IMR-90 (cell line): ENCODE data around the gene ACE2. TPM values are rescaled to one million over a fixed set of nuclear protein-coding genes. Genes with fewer than 3 reads are reported as not detected.

ENCODE experiments used
- ATAC-seq: fragments of 200-7000 bp; cut with Tn5 transposase; 2 replicates; pipeline ENCODE4 v1.9.1; 2020; ENCODE audit warnings: low read depth, mild to moderate bottlenecking, moderate library complexity
- BruUV-seq: library from RNA; stranded (reverse); fragments of 400-500 nt; replicated peaks from 2 replicates; lab custom pipeline; 2021; lab: Mats Ljungman, UMichigan
- CTCF ChIA-PET: fragments of 300-600 bp; formaldehyde crosslinking; extraction: SDS; loops from one replicate; lab custom pipeline; 2021; ENCODE audit warnings: antibody characterized with exemption; lab: Yijun Ruan, JAX
- POLR2A ChIA-PET: fragments of 300-600 bp; sonication (Branson Sonifier 250); formaldehyde crosslinking; loops from one replicate; lab custom pipeline; 2022; ENCODE audit warnings: antibody characterized with exemption; ENCODE audit not compliant: unreplicated experiment; lab: Charles Lee
- DNase-seq: peaks from one replicate; pipeline ENCODE4 v3.0.0; 2013
- H2AFZ ChIP-seq: replicated peaks from 2 replicates; pipeline ENCODE3; 2013; ENCODE audit warnings: low read length, mild to moderate bottlenecking; ENCODE audit not compliant: poor library complexity
- H2AK5ac ChIP-seq: 2 replicates; pipeline ENCODE4 v1.6.1; 2013; ENCODE audit warnings: low read depth, low read length, inconsistent platforms
- H2AK9ac ChIP-seq: replicated peaks from 2 replicates; pipeline ENCODE3; 2013; ENCODE audit warnings: mild to moderate bottlenecking, low read depth, low read length, moderate library complexity; ENCODE audit not compliant: poor library complexity
- H2BK120ac ChIP-seq: 2 replicates; pipeline ENCODE4 v1.6.1; 2013; ENCODE audit warnings: low read depth, low read length, inconsistent platforms
- H2BK15ac ChIP-seq: 3 replicates; pipeline ENCODE4 v1.6.1; 2013; ENCODE audit warnings: low read depth, low read length, inconsistent platforms
- H2BK20ac ChIP-seq: 2 replicates; pipeline ENCODE4 v1.6.1; 2013; ENCODE audit warnings: low read depth, mild to moderate bottlenecking, inconsistent platforms, low read length, moderate library complexity
- H2BK5ac ChIP-seq: 2 replicates; pipeline ENCODE4 v1.6.1; 2013; ENCODE audit warnings: mild to moderate bottlenecking, low read depth, low read length, inconsistent platforms; ENCODE audit not compliant: poor library complexity, severe bottlenecking
- H3K14ac ChIP-seq: replicated peaks from 2 replicates; pipeline ENCODE4 v1.6.1; 2013; ENCODE audit warnings: low read depth, low read length, inconsistent platforms
- H3K18ac ChIP-seq: 2 replicates; pipeline ENCODE4 v1.6.1; 2013; ENCODE audit warnings: low read depth, low read length, control low read depth
- H3K23ac ChIP-seq: 2 replicates; pipeline ENCODE4 v1.6.1; 2013; ENCODE audit warnings: low read depth, low read length, inconsistent platforms
- H3K27ac ChIP-seq: 2 replicates; pipeline ENCODE4 v1.5.1; 2013; ENCODE audit warnings: mild to moderate bottlenecking, control low read depth, low read length; ENCODE audit not compliant: insufficient read depth
- H3K27me3 ChIP-seq: 2 replicates; pipeline ENCODE4 v1.6.1; 2013; ENCODE audit warnings: low read length; ENCODE audit not compliant: control insufficient read depth, insufficient read depth
- H3K36me3 ChIP-seq: 2 replicates; pipeline ENCODE4 v1.6.1; 2013; ENCODE audit warnings: low read length, mixed read lengths; ENCODE audit not compliant: control insufficient read depth, insufficient read depth
- H3K4ac ChIP-seq: 2 replicates; pipeline ENCODE4 v1.6.1; 2013; ENCODE audit warnings: low read depth, low read length, inconsistent platforms
- H3K4me1 ChIP-seq: 2 replicates; pipeline ENCODE4 v1.6.1; 2013; ENCODE audit warnings: low read length, mixed read lengths; ENCODE audit not compliant: control insufficient read depth, insufficient read depth
- H3K4me2 ChIP-seq: 2 replicates; pipeline ENCODE4 v1.6.1; 2013; ENCODE audit warnings: low read depth, mild to moderate bottlenecking, control low read depth, low read length, moderate library complexity
- H3K4me3 ChIP-seq: 2 replicates; pipeline ENCODE4 v1.5.1; 2013; ENCODE audit warnings: low read depth, mild to moderate bottlenecking, control low read depth, low read length, moderate library complexity; ENCODE audit not compliant: insufficient read depth
- H3K56ac ChIP-seq: 2 replicates; pipeline ENCODE4 v1.6.1; 2013; ENCODE audit warnings: low read length, inconsistent platforms; ENCODE audit not compliant: insufficient read depth; ENCODE audit errors: extremely low read depth
- H3K79me1 ChIP-seq, 2 experiments: 2 replicates each; pipeline ENCODE4 v1.6.1; 2013; ENCODE audit warnings: low read length in 2 of 2, inconsistent platforms in 1 of 2, low read depth in 1 of 2
- H3K9ac ChIP-seq: 2 replicates; pipeline ENCODE4 v1.6.1; 2013; ENCODE audit warnings: low read depth, low read length, control low read depth
- H3K9me1 ChIP-seq: 2 replicates; pipeline ENCODE4 v1.6.1; 2013; ENCODE audit warnings: low read length, inconsistent platforms; ENCODE audit not compliant: insufficient read depth
- H3K9me3 ChIP-seq: 2 replicates; pipeline ENCODE4 v1.6.1; 2013; ENCODE audit warnings: low read length; ENCODE audit not compliant: control insufficient read depth, insufficient read depth
- H4K20me1 ChIP-seq: 2 replicates; pipeline ENCODE4 v1.6.1; 2013; ENCODE audit warnings: low read length, inconsistent platforms; ENCODE audit not compliant: insufficient read depth
- H4K5ac ChIP-seq: 2 replicates; pipeline ENCODE4 v1.6.1; 2013; ENCODE audit warnings: mild to moderate bottlenecking, low read depth, low read length, control low read depth
- H4K8ac ChIP-seq, 2 experiments: 2 replicates each; pipeline ENCODE4 v1.6.1; 2013; ENCODE audit warnings: low read depth in 2 of 2, low read length in 2 of 2, control low read depth in 1 of 2, inconsistent platforms in 1 of 2
- H4K91ac ChIP-seq: 2 replicates; pipeline ENCODE4 v1.6.1; 2013; ENCODE audit warnings: low read depth, low read length, inconsistent platforms; ENCODE audit not compliant: insufficient read depth
- BHLHE40 ChIP-seq: fragments of 150-350 bp; IDR thresholded peaks from 2 replicates; pipeline ENCODE4 v1.6.1; 2016; ENCODE audit warnings: mild to moderate bottlenecking, low read depth, low read length
- NFE2L2 ChIP-seq: fragments of 150-350 bp; IDR thresholded peaks from 2 replicates; pipeline ENCODE4 v1.6.1; 2016; ENCODE audit warnings: low read depth, mild to moderate bottlenecking, low read length
- RFX5 ChIP-seq: IDR thresholded peaks from 2 replicates; pipeline ENCODE4 v1.8.0; 2012; ENCODE audit warnings: low read depth, mild to moderate bottlenecking, low read length, moderate library complexity
- WGBS, 2 experiments: methylation state at CpG; one replicate each; pipeline versions ENCODE4 v1.1.5 to v1.1.7; 2013; ENCODE audit warnings: missing lambda C conversion rate in 2 of 2; ENCODE audit not compliant: insufficient read length in 1 of 2; ENCODE audit errors: extremely low coverage in 2 of 2; 5-methylcytosine and 5-hydroxymethylcytosine counted together
- dilution Hi-C: fragments of 300-500 bp; cut with HindIII; formaldehyde crosslinking; loops from one replicate; pipeline ENCODE4 v1.14.3; 2018; ENCODE audit warnings: low sequenced_read_pairs; ENCODE audit not compliant: unreplicated experiment
- in situ Hi-C: fragments of 300-500 bp; cut with MboI; formaldehyde crosslinking; loops from 3 replicates; pipeline ENCODE4 v1.14.3; 2019; ENCODE audit warnings: low sequenced_read_pairs, inconsistent platforms, mixed read lengths
- intact Hi-C: fragments of 100-400 bp; cut with micrococcal nuclease; formaldehyde crosslinking; loops from 2 replicates; pipeline ENCODE4 v1.10.0; 2022
- polyA plus RNA-seq, 3 experiments: library from polyadenylated mRNA; depleted of rRNA; stranded (reverse); fragments of >200 nt; gene quantifications; 2 replicates each; pipeline ENCODE4 v1.2.3, GENCODE V29; 2012; ENCODE audit warnings: low replicate concordance in 1 of 3
- total RNA-seq: library from RNA; depleted of rRNA; stranded (reverse); fragments of >200 nt; gene quantifications from 2 replicates; pipeline ENCODE4 v1.2.3, GENCODE V29; 2012

Gene ACE2
- total and polyA plus RNA-seq, 2 of the 4 experiments (the other 2 are of a cell fraction), result not detected

DNA sequence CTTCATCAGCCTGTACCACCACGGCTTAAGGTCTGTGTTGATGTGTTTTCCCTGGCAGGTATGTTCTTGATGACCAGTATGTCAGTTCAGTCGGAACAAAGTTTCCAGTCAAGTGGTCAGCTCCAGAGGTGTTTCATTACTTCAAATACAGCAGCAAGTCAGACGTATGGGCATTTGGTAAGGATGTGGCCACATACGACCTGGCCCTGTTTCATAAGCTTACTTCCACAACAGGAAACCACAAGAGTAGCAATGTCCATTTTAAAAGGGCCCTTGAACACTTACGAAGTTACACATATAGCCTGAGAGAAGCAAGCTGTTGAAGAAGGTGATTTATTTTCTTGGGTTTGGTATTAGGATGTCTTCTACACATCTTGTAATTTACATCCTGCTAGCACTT, 54.0 kb downstream of the ACE2 start:
- H3K18ac ChIP-seq, result no peak overlapping the region
- in situ Hi-C loops (no loop called here), dilution Hi-C loops (no loop called here), intact Hi-C loops (no loop called here)
- peaks cover 13% of the 10 kb centered on the region for H3K27me3 ChIP-seq
- H2BK5ac ChIP-seq, result no peak overlapping the region
- H3K36me3 ChIP-seq, result no peaks in the 10 kb centered on the region
- H3K14ac ChIP-seq, result no peak overlapping the region
- H3K79me1 ChIP-seq, result no peaks in the 10 kb centered on the region
- no peak overlapping the region for H2AFZ ChIP-seq
- H3K4me2 ChIP-seq, result no peak overlapping the region
- H2BK20ac ChIP-seq, result no peak overlapping the region
- H4K5ac ChIP-seq, result no peak overlapping the region
- no peaks in the 10 kb centered on the region for H3K9me1 ChIP-seq
- no peak overlapping the region for H3K4me3 ChIP-seq
- no TSS peak for BruUV-seq
- H4K91ac ChIP-seq, result no peak overlapping the region
- no peak overlapping the region for H3K23ac ChIP-seq
- H3K9ac ChIP-seq, result no peak overlapping the region
- TF ChIP-seq NFE2L2, result no peak
- no peak for TF ChIP-seq BHLHE40
- TF ChIP-seq RFX5, result no peak
- H2BK120ac ChIP-seq, result no peak overlapping the region
- H3K9me3 ChIP-seq, result no peaks in the 10 kb centered on the region
- no peak overlapping the region for H2BK15ac ChIP-seq
- H3K56ac ChIP-seq, result no peak overlapping the region
- no CpG with 5 or more reads among the region's 5 CpGs for WGBS, 2 experiments
- no peak overlapping the region for H3K27ac ChIP-seq
- no peaks in the 10 kb centered on the region for H4K20me1 ChIP-seq
- no peak overlapping the region for H2AK9ac ChIP-seq
- ChIA-PET POLR2A (no interaction called here), CTCF (no interaction called here)
- no peaks in the 10 kb centered on the region for H3K4me1 ChIP-seq
- no peak overlapping the region for H4K8ac ChIP-seq
- H3K4ac ChIP-seq, result no peak overlapping the region
- ATAC-seq (no peak), DNase-seq (no peak)
- H2AK5ac ChIP-seq, result no peak overlapping the region
